ENCODE measurements around the gene UGT1A1.
"Not testable (repeated sequence)": the region's sequence is repeated elsewhere in the genome, so short reads cannot be mapped to it uniquely, and the experiment has no call there.

The UGT1A1 gene

DNA sequence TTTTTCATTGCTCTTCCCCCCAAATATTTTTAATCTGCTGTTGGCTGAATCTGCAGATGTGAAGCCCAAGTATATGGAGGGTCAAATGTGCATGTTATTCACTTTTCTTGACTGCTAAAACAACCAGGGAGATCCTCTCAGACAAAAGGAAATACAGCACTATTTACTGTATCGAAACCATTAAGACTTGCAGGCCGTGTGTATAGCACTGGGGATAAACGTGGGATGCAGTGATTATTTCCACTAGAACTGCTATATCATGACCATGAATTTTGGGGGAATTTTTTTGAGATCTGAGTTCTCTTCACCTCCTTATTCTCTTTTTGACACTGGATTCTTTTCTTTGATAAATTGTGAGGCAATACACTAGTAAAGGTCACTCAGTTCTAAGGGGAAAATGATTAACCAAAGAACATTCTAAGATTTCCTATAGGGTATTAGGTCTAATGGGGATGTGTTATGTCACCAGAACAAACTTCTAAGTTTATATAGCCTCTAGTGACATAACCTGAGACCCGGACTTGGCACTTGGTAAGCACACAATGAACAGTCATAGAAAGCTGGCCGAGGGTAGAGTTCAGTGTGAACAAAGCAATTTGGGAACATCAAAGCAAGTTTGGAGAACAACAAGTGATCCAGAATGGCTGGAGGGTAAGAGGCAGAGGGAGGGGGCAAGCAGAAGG lies 14.9 kb upstream of the UGT1A1 start:
- 80 to 91% methylated on average over 2 of the region's 5 CpGs for whole genome bisulfite sequencing, 2 experiments (ENCODE audit: insufficient coverage in 2 of 2)
- H3K9me3 ChIP-seq (ENCODE audit: control insufficient read depth, low read length) = no peaks in the 10 kb centered on the region

DNA sequence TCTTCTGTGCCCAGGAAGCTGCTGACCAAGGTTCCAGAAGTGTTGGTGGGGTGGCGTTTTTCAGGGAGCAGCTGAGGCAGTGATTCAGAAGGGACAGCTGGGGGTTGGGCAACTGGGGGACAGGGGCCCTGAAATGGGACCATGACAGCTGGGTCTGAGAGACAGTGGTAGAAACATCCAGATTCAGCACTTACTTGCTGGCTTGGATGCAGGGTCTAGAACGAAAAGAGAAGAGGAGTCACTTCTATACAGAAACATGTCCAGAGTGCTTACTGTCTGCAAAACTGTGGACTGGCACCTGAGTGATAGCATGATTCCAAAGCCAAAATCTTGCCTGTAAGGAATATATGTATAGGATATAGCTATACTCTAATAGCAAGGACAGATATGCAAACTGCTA lies 14.2 kb upstream of the UGT1A1 start:
- WGBS, 2 experiments (ENCODE audit: insufficient coverage in 2 of 2) = 69 to 80% methylated on average over 1 to 2 of the region's 2 CpGs
- H3K36me3 ChIP-seq (ENCODE audit: control insufficient read depth, insufficient read depth, low read length); H3K27ac ChIP-seq (ENCODE audit: low read depth, low read length, severe bottlenecking); H3K9me3 ChIP-seq (ENCODE audit: control insufficient read depth, low read length); H3K4me1 ChIP-seq (ENCODE audit: control insufficient read depth, insufficient read depth, low read length, poor library complexity, severe bottlenecking); H3K4me3 ChIP-seq (ENCODE audit: extremely low read depth, insufficient read depth, low read length, poor library complexity, severe bottlenecking): not testable (repeated sequence)

More for the DNA sequence above, 14.9 kb upstream of the UGT1A1 start:
- Histone ChIP-seq H3K4me3 (ENCODE audit: extremely low read depth, insufficient read depth, low read length, poor library complexity, severe bottlenecking) (no peak overlapping the region), H3K27ac (ENCODE audit: low read depth, low read length, severe bottlenecking) (no peak overlapping the region), H3K4me1 (ENCODE audit: control insufficient read depth, insufficient read depth, low read length, poor library complexity, severe bottlenecking) (no peaks in the 10 kb centered on the region), H3K36me3 (ENCODE audit: control insufficient read depth, insufficient read depth, low read length) (no peaks in the 10 kb centered on the region)

DNA sequence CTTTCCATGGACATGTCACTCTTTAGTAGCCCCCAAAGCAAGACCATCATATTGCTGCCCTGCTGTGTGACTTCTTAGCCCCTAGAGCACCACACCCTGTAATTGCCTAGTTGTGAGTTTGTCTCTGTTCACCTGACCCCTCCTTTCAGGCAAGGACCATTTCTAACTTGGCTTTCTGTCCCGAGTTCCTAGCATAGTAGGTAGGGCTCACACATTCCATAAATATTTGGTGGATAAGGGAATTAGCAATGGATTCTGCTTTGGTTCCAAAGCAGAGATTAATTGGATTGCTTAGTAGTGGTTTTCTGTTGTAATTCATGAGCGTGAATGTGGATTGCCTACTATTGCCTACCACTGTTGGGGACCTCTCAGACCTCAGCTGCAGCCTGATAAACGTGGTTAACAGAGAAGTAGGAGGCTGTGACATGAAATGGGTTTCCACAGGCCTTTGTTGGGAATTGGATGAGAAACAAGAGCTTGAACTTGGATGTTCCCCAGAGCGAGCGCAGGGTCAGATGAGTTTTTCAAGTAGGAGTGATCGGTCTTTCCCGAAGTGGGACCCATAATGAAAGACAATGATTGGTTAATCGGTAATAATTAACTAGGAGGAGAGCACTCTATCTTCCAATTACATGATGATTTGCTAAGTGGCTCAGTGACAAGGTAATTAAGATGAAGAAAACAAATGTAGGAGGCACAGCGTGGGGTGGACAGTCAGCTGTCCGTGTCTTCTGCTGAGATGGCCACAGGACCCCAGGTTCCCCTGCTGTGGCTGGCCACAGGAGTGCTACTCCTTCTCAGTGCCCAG lies 13.4 kb upstream of the UGT1A1 start:
- H3K9me3 ChIP-seq (ENCODE audit: control insufficient read depth, low read length) = peaks cover 12% of the 10 kb centered on the region
- H3K4me3 ChIP-seq (ENCODE audit: extremely low read depth, insufficient read depth, low read length, poor library complexity, severe bottlenecking) = no peak overlapping the region
- no peak overlapping the region for H3K27ac ChIP-seq (ENCODE audit: low read depth, low read length, severe bottlenecking)
- WGBS, 2 experiments (ENCODE audit: insufficient coverage in 2 of 2) = 83 to 89% methylated on average over 9 of the region's 10 CpGs
- no peaks in the 10 kb centered on the region for H3K4me1 ChIP-seq (ENCODE audit: control insufficient read depth, insufficient read depth, low read length, poor library complexity, severe bottlenecking)
- no peaks in the 10 kb centered on the region for H3K36me3 ChIP-seq (ENCODE audit: control insufficient read depth, insufficient read depth, low read length)

DNA sequence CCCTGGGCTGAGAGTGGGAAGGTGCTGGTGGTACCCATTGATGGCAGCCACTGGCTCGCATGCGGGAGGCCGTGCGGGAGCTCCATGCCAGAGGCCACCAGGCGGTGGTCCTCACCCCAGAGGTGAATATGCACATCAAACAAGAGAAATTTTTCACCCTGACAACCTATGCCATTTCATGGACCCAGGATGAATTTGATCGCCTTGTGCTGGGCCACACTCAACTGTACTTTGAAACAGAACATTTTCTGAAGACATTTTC lies 12.9 kb upstream of the UGT1A1 start:
- peaks cover 15% of the 10 kb centered on the region for H3K9me3 ChIP-seq (ENCODE audit: control insufficient read depth, low read length)
- H3K27ac ChIP-seq (ENCODE audit: low read depth, low read length, severe bottlenecking) = no peak overlapping the region
- 96 to 100% methylated on average over 4 of the region's 6 CpGs for WGBS, 2 experiments (ENCODE audit: insufficient coverage in 2 of 2)
- no peaks in the 10 kb centered on the region for H3K4me1 ChIP-seq (ENCODE audit: control insufficient read depth, insufficient read depth, low read length, poor library complexity, severe bottlenecking)
- no peaks in the 10 kb centered on the region for H3K36me3 ChIP-seq (ENCODE audit: control insufficient read depth, insufficient read depth, low read length)
- H3K4me3 ChIP-seq (ENCODE audit: extremely low read depth, insufficient read depth, low read length, poor library complexity, severe bottlenecking) = no peak overlapping the region

DNA sequence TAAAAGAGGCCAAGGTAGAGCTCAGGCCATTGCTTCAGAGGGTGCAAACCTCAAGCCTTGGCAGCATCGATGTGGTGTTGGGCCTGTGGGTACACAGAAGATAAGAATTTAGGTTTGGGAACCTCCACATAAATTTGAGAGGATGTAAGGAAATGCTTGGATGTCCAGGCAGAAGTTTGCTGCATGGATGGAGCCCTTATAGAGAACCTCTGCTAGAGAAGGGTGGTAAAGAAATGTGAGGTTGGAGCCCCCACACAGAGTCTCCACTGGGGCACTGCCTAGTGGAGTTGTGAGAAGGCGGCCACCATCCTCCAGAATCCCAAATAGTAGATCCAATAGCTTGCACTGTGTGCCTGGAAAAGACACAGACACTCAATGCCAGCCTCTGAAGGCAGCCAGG lies 9.4 kb upstream of the UGT1A1 start:
- not testable (repeated sequence) for H3K4me3 ChIP-seq (ENCODE audit: extremely low read depth, insufficient read depth, low read length, poor library complexity, severe bottlenecking); H3K27ac ChIP-seq (ENCODE audit: low read depth, low read length, severe bottlenecking); H3K4me1 ChIP-seq (ENCODE audit: control insufficient read depth, insufficient read depth, low read length, poor library complexity, severe bottlenecking); H3K36me3 ChIP-seq (ENCODE audit: control insufficient read depth, insufficient read depth, low read length)
- H3K9me3 ChIP-seq (ENCODE audit: control insufficient read depth, low read length) = peaks cover 22% of the 10 kb centered on the region
- WGBS, 2 experiments (ENCODE audit: insufficient coverage in 2 of 2) = 85 to 100% methylated on average over 1 to 2 of the region's 2 CpGs

GRCh38 chr2:233751212-233752009 lies 8.7 kb upstream of the UGT1A1 start:
- H3K4me1 ChIP-seq (ENCODE audit: control insufficient read depth, insufficient read depth, low read length, poor library complexity, severe bottlenecking); H3K36me3 ChIP-seq (ENCODE audit: control insufficient read depth, insufficient read depth, low read length); H3K4me3 ChIP-seq (ENCODE audit: extremely low read depth, insufficient read depth, low read length, poor library complexity, severe bottlenecking); H3K27ac ChIP-seq (ENCODE audit: low read depth, low read length, severe bottlenecking): not testable (repeated sequence)
- whole genome bisulfite sequencing, 2 experiments (ENCODE audit: insufficient coverage in 2 of 2) = 83% methylated on average over 1 of the region's 2 CpGs; no CpG with 5 or more reads in 1 of the 2 experiments
- H3K9me3 ChIP-seq (ENCODE audit: control insufficient read depth, low read length) = peaks cover 22% of the 10 kb centered on the region

GRCh38 chr2:233754872-233755611 lies 5.0 kb upstream of the UGT1A1 start:
- H3K27ac ChIP-seq (ENCODE audit: low read depth, low read length, severe bottlenecking) = no peak overlapping the region
- H3K4me3 ChIP-seq (ENCODE audit: extremely low read depth, insufficient read depth, low read length, poor library complexity, severe bottlenecking) = no peak overlapping the region
- peaks cover 22% of the 10 kb centered on the region for H3K9me3 ChIP-seq (ENCODE audit: control insufficient read depth, low read length)
- WGBS, 2 experiments (ENCODE audit: insufficient coverage in 2 of 2) = 93 to 94% methylated on average over 38 of the region's 44 CpGs
- H3K36me3 ChIP-seq (ENCODE audit: control insufficient read depth, insufficient read depth, low read length) = no peaks in the 10 kb centered on the region
- H3K4me1 ChIP-seq (ENCODE audit: control insufficient read depth, insufficient read depth, low read length, poor library complexity, severe bottlenecking) = peaks cover 3% of the 10 kb centered on the region

- H3K27ac ChIP-seq (ENCODE audit: low read depth, low read length, severe bottlenecking) = no peak overlapping the region
- no peak overlapping the region for H3K4me3 ChIP-seq (ENCODE audit: extremely low read depth, insufficient read depth, low read length, poor library complexity, severe bottlenecking)
- no peaks in the 10 kb centered on the region for H3K36me3 ChIP-seq (ENCODE audit: control insufficient read depth, insufficient read depth, low read length)
- peaks cover 3% of the 10 kb centered on the region for H3K4me1 ChIP-seq (ENCODE audit: control insufficient read depth, insufficient read depth, low read length, poor library complexity, severe bottlenecking)
- WGBS, 2 experiments (ENCODE audit: insufficient coverage in 2 of 2) = 60 to 89% methylated on average over 1 to 3 of the region's 7 CpGs
- H3K9me3 ChIP-seq (ENCODE audit: control insufficient read depth, low read length) = peaks cover 12% of the 10 kb centered on the region
Measured at GRCh38 chr2:233756429-233757081, 3.5 kb upstream of the UGT1A1 start.

GRCh38 chr2:233758141-233758540 lies 1.9 kb upstream of the UGT1A1 start:
- peaks cover 3% of the 10 kb centered on the region for H3K4me1 ChIP-seq (ENCODE audit: control insufficient read depth, insufficient read depth, low read length, poor library complexity, severe bottlenecking)
- no peak overlapping the region for H3K27ac ChIP-seq (ENCODE audit: low read depth, low read length, severe bottlenecking)
- peaks cover 6% of the 10 kb centered on the region for H3K9me3 ChIP-seq (ENCODE audit: control insufficient read depth, low read length)
- H3K4me3 ChIP-seq (ENCODE audit: extremely low read depth, insufficient read depth, low read length, poor library complexity, severe bottlenecking) = no peak overlapping the region
- H3K36me3 ChIP-seq (ENCODE audit: control insufficient read depth, insufficient read depth, low read length) = no peaks in the 10 kb centered on the region

DNA sequence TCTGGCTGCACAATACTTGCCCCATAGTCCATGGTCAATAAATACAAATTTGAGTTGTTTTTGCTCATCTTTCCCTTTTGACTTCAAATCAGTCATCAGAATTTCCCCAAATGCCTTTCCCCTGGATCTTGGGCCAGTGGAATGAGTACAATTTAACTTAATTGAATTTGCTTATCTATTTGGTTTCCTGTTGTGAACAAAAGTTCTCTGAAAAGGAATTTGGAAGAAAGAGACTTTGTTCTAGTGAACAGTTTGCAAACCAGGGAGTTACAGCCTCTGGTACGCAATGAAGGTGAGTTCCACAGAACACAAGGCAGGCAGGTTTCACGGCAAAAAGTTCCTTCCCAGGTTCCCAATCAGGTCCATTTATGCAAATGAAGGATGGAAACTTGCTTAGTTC lies 1.2 kb upstream of the UGT1A1 start:
- H3K36me3 ChIP-seq (ENCODE audit: control insufficient read depth, insufficient read depth, low read length) = no peaks in the 10 kb centered on the region
- 88 to 93% methylated on average over 2 of the region's 2 CpGs for WGBS, 2 experiments (ENCODE audit: insufficient coverage in 2 of 2)
- no peak overlapping the region for H3K4me3 ChIP-seq (ENCODE audit: extremely low read depth, insufficient read depth, low read length, poor library complexity, severe bottlenecking)
- H3K9me3 ChIP-seq (ENCODE audit: control insufficient read depth, low read length) = peaks cover 6% of the 10 kb centered on the region
- peaks cover 3% of the 10 kb centered on the region for H3K4me1 ChIP-seq (ENCODE audit: control insufficient read depth, insufficient read depth, low read length, poor library complexity, severe bottlenecking)
- no peak overlapping the region for H3K27ac ChIP-seq (ENCODE audit: low read depth, low read length, severe bottlenecking)

Data from mesodermal cell (in vitro differentiated cells).